Aorta (tissue), 5 donors: ENCODE measurements around the gene PPTC7. TPM values are rescaled to one million over a fixed set of nuclear protein-coding genes. Genes with fewer than 3 reads are reported as not detected.

Experiments
- ATAC-seq: fragments of 200-7000 bp; cut with Tn5 transposase; one replicate; pipeline ENCODE4 v1.9.1; 2022; ENCODE audit warnings: moderate library complexity; ENCODE audit not compliant: low FRiP score
- DNase-seq, 2 donors: peaks; one replicate each; pipeline ENCODE4 v3.0.0-alpha.2; 2020
- H3K27ac ChIP-seq, 2 donors: one replicate each; pipeline ENCODE4 v1.5.1; 2013; ENCODE audit warnings: low read length in 2 of 2, mild to moderate bottlenecking in 2 of 2, moderate library complexity in 2 of 2, control low read depth in 1 of 2, inconsistent platforms in 1 of 2, low read depth in 1 of 2
- H3K27me3 ChIP-seq, 2 donors: one replicate each; pipeline ENCODE4 v1.6.1; 2013; ENCODE audit warnings: control low read depth in 1 of 2, low read length in 1 of 2, mild to moderate bottlenecking in 1 of 2, moderate library complexity in 1 of 2; ENCODE audit not compliant: insufficient read depth in 2 of 2, control insufficient read depth in 1 of 2
- H3K36me3 ChIP-seq, 2 donors: one replicate each; pipeline ENCODE4 v1.6.1; 2013; ENCODE audit warnings: control low read depth in 1 of 2, low read length in 1 of 2, mild to moderate bottlenecking in 1 of 2; ENCODE audit not compliant: insufficient read depth in 2 of 2, control insufficient read depth in 1 of 2
- H3K4me1 ChIP-seq, 2 donors: one replicate each; pipeline ENCODE4 v1.6.1; 2013; ENCODE audit warnings: low read length in 2 of 2, control low read depth in 1 of 2, mild to moderate bottlenecking in 1 of 2, moderate library complexity in 1 of 2; ENCODE audit not compliant: insufficient read depth in 2 of 2, control insufficient read depth in 1 of 2
- H3K4me3 ChIP-seq, 2 donors: one replicate each; pipeline ENCODE4 v1.5.1; 2013; ENCODE audit warnings: low read length in 2 of 2, control low read depth in 1 of 2, mild to moderate bottlenecking in 1 of 2
- H3K9me3 ChIP-seq: one replicate; pipeline ENCODE4 v1.6.1; 2013; ENCODE audit warnings: mild to moderate bottlenecking, low read length; ENCODE audit not compliant: control insufficient read depth
- WGBS, 2 donors: extraction: QIAGEN DNeasy Blood & Tissue Kit; methylation state at CpG; one replicate each; pipeline ENCODE4 v1.1.7; 2013; 5-methylcytosine and 5-hydroxymethylcytosine counted together
- intact Hi-C, 2 donors: fragments of 100-400 bp; cut with DNase I; formaldehyde crosslinking; loops; one replicate each; pipeline versions ENCODE4 v1.14.2 to v1.15.0; 2022
- polyA plus RNA-seq, 2 donors: library from polyadenylated mRNA; stranded (reverse); fragments of 200-250 nt; gene quantifications; one replicate each; pipeline ENCODE4 v1.2.3, GENCODE V29; 2013
- total RNA-seq, 2 donors: library from RNA; stranded (reverse); fragmentation: NEBNext Ultra II Directional; extraction: Animal tissue kit (Norgen Biotek cat#: 25700); gene quantifications; one replicate each; pipeline ENCODE4 v1.2.1, GENCODE V29; 2021
- donor health status: healthy with polysubstance abuse.
- donor health status: Bipolar disorder and iron deficiency.
- donor health status: DM: no; HTN: no; CAD: no.
- donor health status: DM: no; HTN: no; CAD: no.
- donor health status: DM: yes; HTN: yes; CAD: no.

PPTC7 gene
- total and polyA plus RNA-seq, 4 donors = 8.5 to 21.8 (median 13.3) TPM

- Histone ChIP-seq H3K9me3 (no peaks in the 10 kb centered on the region), H3K4me3 (peak within 1 kb of the TSS; percentile 73 to 85), H3K36me3 (no peaks in the 10 kb centered on the region), H3K27me3 (no peaks in the 10 kb centered on the region), H3K4me1 (peaks cover 0 to 6% of the 10 kb centered on the region in 2 donors), H3K27ac (peak within 1 kb of the TSS; percentile 69 to 87)
- peak; percentile 99 for DNase-seq
- 8% methylated on average over 59 to 61 of the region's 61 CpGs for WGBS, 2 donors
- ATAC-seq = peak; percentile 99
- intact Hi-C loops = loop anchor here (2.0 to 5.0 kb wide), 3 partner anchors 33 to 80 kb away; partner anchors contain the start of genes FAM216A (in 2 of the 2), GPN3 (in 2 of the 2) and PPTC7 (in 1 of the 2)
Observed at GRCh38 chr12:110501752-110502738, 81.1 kb downstream of the PPTC7 start, which contains the start of the genes RAD9B and VPS29. Gene RAD9B, plus strand, starts transcription at chr12:110502331. Its CDS starts 7 bp downstream, at chr12:110502338. Gene VPS29, minus strand, starts transcription at chr12:110502111. Its CDS starts 60 bp downstream, at chr12:110502051.

GRCh38 chr12:110501399-110501751, 81.7 kb downstream of the PPTC7 start:
- intact Hi-C loops = loop anchor here (5.0 kb wide), 2 partner anchors 34 to 81 kb away; partner anchors contain the start of genes FAM216A (in 1 of the 2), GPN3 (in 1 of the 2) and PPTC7 (in 1 of the 2)
- Histone ChIP-seq H3K36me3 (no peaks in the 10 kb centered on the region), H3K27ac (peak overlapping the region; percentile 69 to 87), H3K27me3 (no peaks in the 10 kb centered on the region), H3K4me1 (peaks cover 0 to 6% of the 10 kb centered on the region in 2 donors), H3K9me3 (no peaks in the 10 kb centered on the region), H3K4me3 (peak overlapping the region; percentile 73 to 85)
- 0% methylated on average over 17 of the region's 17 CpGs for WGBS, 2 donors
- DNase-seq (peak in 1 of 2 donors; percentile 46), ATAC-seq (no peak)

GRCh38 chr12:110498984-110499706, 84.0 kb downstream of the PPTC7 start:
- H3K9me3 ChIP-seq = no peaks in the 10 kb centered on the region
- no peak for ATAC-seq
- 47 to 54% methylated on average over 4 of the region's 4 CpGs for WGBS, 2 donors
- H3K27ac ChIP-seq = no peak overlapping the region
- no peaks in the 10 kb centered on the region for H3K36me3 ChIP-seq
- H3K4me3 ChIP-seq = no peak overlapping the region
- intact Hi-C loops = no loop called here
- no peaks in the 10 kb centered on the region for H3K27me3 ChIP-seq
- no peak for DNase-seq
- H3K4me1 ChIP-seq = peaks cover 0 to 6% of the 10 kb centered on the region in 2 donors

Other genes with a start within 250 kb of the PPTC7 start
- gene ANAPC7, start 179.6 kb downstream of the PPTC7 start, total RNA-seq = 10 to 100 TPM; 37.5 to 50.3 TPM
- 10 to 100 TPM; 17.2 to 47.0 TPM for gene ANAPC7, start 179.6 kb downstream of the PPTC7 start, polyA plus RNA-seq
- 100 to 1,000 TPM; 154 to 155 TPM for gene ARPC3, start 133.0 kb downstream of the PPTC7 start, total RNA-seq
- 100 to 1,000 TPM; 240 to 452 TPM for gene ARPC3, start 133.0 kb downstream of the PPTC7 start, polyA plus RNA-seq
- gene GPN3, start 115.1 kb downstream of the PPTC7 start, total RNA-seq = 10 to 100 TPM; 14.5 to 20.6 TPM
- gene GPN3, start 115.1 kb downstream of the PPTC7 start, polyA plus RNA-seq = 10 to 100 TPM; 26.7 to 27.8 TPM
- 1 to 10 TPM; 6.6 to 7.1 TPM for gene FAM216A, start 114.5 kb downstream of the PPTC7 start, total RNA-seq
- 10 to 100 TPM in 1 of 2 donors, 1 to 10 TPM in 1; 8.2 to 11.9 TPM for gene FAM216A, start 114.5 kb downstream of the PPTC7 start, polyA plus RNA-seq
- gene VPS29, start 81.2 kb downstream of the PPTC7 start, total RNA-seq = 100 to 1,000 TPM in 1 of 2 donors, 10 to 100 TPM in 1; 99.6 to 122 TPM
- gene VPS29, start 81.2 kb downstream of the PPTC7 start, polyA plus RNA-seq = 100 to 1,000 TPM; 222 to 223 TPM
- 1 to 10 TPM in 1 of 2 donors, under 1 TPM in 1; 0.57 to 2.2 TPM for gene RAD9B, start 81.0 kb downstream of the PPTC7 start, total RNA-seq
- 1 to 10 TPM in 1 of 2 donors, not detected in 1; 2.2 TPM for gene RAD9B, start 81.0 kb downstream of the PPTC7 start, polyA plus RNA-seq
- gene TCTN1, start 30.8 kb upstream of the PPTC7 start, total RNA-seq = 10 to 100 TPM; 19.3 to 40.3 TPM
- 10 to 100 TPM; 21.0 to 47.1 TPM for gene TCTN1, start 30.8 kb upstream of the PPTC7 start, polyA plus RNA-seq
- gene HVCN1, start 105.8 kb upstream of the PPTC7 start, total RNA-seq = 10 to 100 TPM in 1 of 2 donors, 1 to 10 TPM in 1; 4.1 to 10.1 TPM
- gene HVCN1, start 105.8 kb upstream of the PPTC7 start, polyA plus RNA-seq = 1 to 10 TPM; 6.0 to 8.6 TPM
- 10 to 100 TPM; 73.8 to 85.8 TPM for gene PPP1CC, start 159.6 kb upstream of the PPTC7 start, total RNA-seq
- gene PPP1CC, start 159.6 kb upstream of the PPTC7 start, polyA plus RNA-seq = 100 to 1,000 TPM in 1 of 2 donors, 10 to 100 TPM in 1; 84.4 to 178 TPM